SK-N-SH (cell line): ENCODE data around the gene TIMM17B.
"Not testable (repeated sequence)": the region's sequence is repeated elsewhere in the genome, so short reads cannot be mapped to it uniquely, and the experiment has no call there.

Source experiments
- CTCF ChIP-seq: fragments of 200-600 bp; sonication (generic); IDR thresholded peaks from 2 replicates; pipeline ENCODE4 v1.6.1; 2017; ENCODE audit warnings: antibody characterized with exemption, mild to moderate bottlenecking, moderate library complexity
- EP300 ChIP-seq, 2 experiments: IDR thresholded peaks; 2 replicates each; pipeline versions ENCODE4 v1.4.0 to v1.6.1; 2012; ENCODE audit warnings: borderline replicate concordance in 1 of 2, low read depth in 1 of 2, low read length in 1 of 2
- GATA2 ChIP-seq: sonication (generic); formaldehyde crosslinking; IDR thresholded peaks from 2 replicates; pipeline ENCODE4 v1.5.0; 2020; ENCODE audit warnings: mild to moderate bottlenecking, missing genetic modification reagents
- MAX ChIP-seq: IDR thresholded peaks from 2 replicates; pipeline ENCODE4 v1.4.0; 2012; ENCODE audit warnings: low read depth
- REST ChIP-seq: IDR thresholded peaks from 2 replicates; pipeline ENCODE4 v1.6.1; 2012; ENCODE audit warnings: mild to moderate bottlenecking, low read depth, low read length, moderate library complexity
- SIN3A ChIP-seq: IDR thresholded peaks from 2 replicates; pipeline ENCODE4 v1.6.1; 2012; ENCODE audit warnings: low read depth, mild to moderate bottlenecking, low read length, moderate library complexity, borderline replicate concordance
- TAF1 ChIP-seq: IDR thresholded peaks from 2 replicates; pipeline ENCODE4 v1.6.1; 2012; ENCODE audit warnings: low read depth, mild to moderate bottlenecking, low read length, moderate library complexity, borderline replicate concordance
- USF2 ChIP-seq: fragments of 150-350 bp; IDR thresholded peaks from 2 replicates; pipeline ENCODE4 v1.6.1; 2017; ENCODE audit warnings: antibody characterized with exemption, low read length, low read depth, borderline replicate concordance
- ZBTB33 ChIP-seq: IDR thresholded peaks from 2 replicates; pipeline ENCODE4 v1.4.0; 2012; ENCODE audit warnings: low read depth, borderline replicate concordance

- not testable (repeated sequence) for TF ChIP-seq SIN3A; ZBTB33; REST; TAF1; CTCF; GATA2; EP300 (IDR thresholded peaks at IDR 0.05; ENCODE audit: borderline replicate concordance in 1 of 2, low read depth in 1 of 2, low read length in 1 of 2); MAX; USF2
These were observed 43.3 kb downstream of the TIMM17B start for GRCh38 chrX:48854121-48854804.
